Stimulated activated CD8-positive, alpha-beta memory T cell treated with anti-CD3 and anti-CD28 coated beads, Interleukin-12 subunit alpha, Interleukin-12 subunit beta, amount 100 ng/mL, for 24 hours (primary cell): ENCODE results near the gene ICA1.
"Not testable (repeated sequence)": the region's sequence is repeated elsewhere in the genome, so short reads cannot be mapped to it uniquely, and the experiment has no call there.

ENCODE experiments used
- DNase-seq: peaks from one replicate; pipeline ENCODE4 v3.0.0-alpha.2; 2020; ENCODE audit errors: extremely low read depth

The ICA1 gene

DNA sequence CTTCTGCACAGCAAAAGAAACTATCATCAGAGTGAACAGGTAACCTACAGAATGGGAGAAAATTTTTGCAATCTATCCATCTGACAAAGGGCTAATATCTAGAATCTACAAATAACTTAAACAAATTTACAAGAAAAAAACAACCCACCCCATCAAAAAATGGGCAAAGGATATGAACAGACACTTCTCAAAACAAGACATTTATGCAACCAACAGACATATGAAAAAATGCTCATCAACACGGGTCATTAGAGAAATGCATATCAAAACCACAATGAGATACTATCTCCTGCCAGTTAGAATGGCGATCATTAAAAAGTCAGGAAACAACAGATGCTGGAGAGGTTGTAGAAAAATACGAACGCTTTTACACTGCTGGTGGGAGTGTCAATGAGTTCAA lies 160.7 kb downstream of the ICA1 start:
- not testable (repeated sequence) for DNase-seq

DNA sequence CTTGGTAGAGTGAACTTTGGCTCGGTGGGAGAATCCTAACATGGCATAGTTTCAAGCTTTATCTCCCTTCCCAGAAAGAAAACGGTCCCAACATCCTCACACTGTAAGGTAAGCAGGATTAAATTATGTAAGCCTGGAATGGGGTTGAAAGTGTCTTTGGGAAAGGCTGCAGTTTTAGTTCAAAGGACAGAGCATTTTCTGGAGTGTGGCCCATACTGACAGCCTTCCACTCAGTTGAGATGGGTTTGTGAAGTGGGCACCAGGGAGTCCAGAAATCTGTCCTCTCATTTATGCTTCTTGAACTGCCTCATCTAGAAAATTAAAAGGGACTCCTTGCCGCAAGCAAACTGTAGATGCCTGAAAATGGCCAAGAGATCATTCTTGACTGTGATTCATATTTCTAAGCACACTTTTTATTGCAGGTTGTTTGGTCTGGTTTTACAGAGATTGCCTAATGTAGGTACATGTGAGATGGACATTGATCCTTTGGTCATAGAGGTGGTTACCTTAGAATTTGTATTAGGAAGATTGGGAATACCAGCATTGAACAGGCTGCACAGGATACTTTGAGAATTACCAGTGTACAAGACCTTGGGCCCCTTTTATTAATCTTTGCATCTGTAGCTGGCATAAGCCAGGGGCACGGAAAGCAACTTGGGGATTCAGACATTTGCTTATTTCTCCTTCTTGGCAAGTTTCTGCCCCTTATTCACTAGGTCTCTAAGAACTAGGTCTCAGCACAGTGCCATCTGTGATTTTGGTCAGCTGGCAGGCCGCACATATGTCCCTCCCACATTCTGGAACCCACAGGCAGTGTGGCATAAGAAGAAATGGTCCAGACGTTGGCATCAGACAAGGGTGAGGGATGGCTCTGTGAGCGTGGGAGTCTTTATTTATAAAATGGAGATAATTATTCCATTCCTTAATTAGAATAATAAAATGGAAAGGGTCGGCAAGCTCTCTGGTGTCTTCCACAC lies 167.5 kb downstream of the ICA1 start:
- DNase-seq, result no peak

DNA sequence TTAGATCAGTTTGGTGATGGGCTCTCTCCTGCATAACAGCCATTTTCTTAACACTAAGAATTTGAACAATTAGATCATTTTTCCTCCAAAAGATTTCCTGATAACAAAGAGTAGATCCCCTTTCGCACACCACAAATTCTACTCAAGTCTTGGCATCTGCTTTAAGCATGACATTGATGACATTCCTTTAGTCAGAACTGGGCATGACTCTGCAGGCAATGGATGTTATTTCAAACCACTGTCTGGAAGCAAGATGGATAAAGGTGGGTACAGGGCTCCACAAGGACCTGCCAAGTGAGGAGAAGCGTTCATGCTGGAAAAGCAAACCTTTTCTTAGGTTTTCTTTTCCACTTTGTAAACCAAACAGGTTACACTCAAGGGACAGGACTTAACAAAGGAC lies 169.8 kb downstream of the ICA1 start:
- DNase-seq, result no peak

DNA sequence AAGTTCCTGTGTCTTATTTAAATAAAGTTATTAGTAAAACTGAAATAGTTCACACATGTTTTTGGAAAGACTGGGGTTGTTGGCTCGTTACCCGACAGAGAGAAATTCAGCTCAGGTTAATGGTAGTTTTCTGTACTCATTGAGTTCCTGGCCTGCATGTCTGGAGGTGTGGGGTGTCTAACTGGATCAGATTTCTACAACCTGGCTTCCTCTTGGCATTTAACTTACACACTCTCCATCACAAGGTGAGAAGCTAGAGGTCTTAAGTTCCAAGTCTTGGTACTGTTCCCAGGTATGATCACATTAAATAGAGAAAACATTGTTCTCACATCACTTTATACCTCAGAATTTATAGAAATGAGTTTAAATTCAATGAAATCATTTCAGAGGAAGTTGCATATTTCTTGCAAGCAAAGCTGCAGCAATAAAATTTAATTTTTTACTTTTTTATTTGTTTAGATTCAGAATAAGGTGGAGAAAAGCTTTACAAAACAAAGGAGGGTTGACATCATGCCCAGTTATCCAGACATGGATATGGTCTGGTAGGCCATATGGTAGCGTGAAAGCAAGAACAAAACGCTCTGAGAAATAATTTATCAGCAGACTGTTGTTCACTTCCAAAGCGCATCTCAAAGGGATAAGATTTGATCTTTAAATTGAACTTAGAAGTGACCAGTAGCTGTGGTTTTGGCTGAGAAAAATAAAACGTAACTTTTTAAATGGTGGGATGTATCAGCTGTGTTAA lies 172.8 kb downstream of the ICA1 start:
- DNase-seq, result no peak

DNA sequence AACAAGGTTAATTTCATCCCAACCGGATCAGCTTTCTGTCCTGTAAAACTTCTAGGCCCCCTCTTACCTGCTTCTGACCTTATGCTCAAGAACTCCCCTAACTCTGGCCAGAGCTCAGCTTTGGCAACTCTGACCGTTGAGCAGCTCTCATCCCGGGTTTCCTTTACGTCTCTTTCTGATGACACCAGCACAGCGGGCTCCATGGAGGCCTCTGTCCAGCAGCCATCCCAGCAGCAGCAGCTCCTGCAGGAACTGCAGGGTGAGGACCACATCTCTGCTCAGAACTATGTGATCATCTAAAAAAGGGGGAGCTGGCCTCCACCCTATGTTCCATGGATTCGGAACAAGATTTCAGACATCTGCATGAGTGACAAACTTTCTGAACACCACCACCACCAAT lies 175.7 kb downstream of the ICA1 start:
- DNase-seq, result no peak

DNA sequence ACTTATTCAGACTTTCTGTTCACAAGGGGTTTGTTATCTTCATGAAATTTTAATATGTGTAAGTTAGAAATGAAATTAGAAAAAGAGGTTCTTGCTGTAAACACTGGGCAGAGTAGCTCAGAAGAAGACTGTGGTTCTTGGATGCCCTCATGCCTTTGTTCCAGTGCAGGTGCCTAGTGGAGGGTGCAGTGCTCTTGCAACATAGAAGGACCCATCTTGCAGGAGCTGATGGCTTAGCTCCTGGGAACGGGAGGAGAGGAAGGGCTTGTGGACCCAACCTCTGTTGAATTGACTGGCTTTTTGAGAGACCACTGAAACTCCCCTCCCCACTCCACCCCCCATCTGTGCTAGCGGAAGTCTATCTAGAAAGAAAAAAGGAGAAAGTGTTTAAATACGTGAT lies 176.5 kb downstream of the ICA1 start:
- DNase-seq, result no peak

DNA sequence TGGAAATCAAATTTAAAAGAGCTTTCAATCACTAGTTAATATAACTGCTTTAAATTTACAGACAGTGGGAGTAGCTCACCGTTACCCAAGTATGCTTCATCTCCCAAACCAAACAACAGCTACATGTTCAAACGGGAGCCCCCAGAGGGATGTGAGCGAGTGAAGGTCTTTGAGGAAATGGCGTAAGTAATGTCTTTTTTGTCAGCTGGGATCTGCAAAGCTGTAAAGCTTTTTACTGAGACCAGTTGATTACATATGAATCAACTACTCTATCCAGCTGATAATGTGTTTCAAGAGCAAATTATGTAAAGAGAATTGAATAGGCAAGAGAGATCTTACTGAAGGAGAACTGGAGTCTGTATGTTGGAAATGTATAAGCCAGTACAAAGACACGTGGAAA lies 177.1 kb downstream of the ICA1 start:
- no peak for DNase-seq

DNA sequence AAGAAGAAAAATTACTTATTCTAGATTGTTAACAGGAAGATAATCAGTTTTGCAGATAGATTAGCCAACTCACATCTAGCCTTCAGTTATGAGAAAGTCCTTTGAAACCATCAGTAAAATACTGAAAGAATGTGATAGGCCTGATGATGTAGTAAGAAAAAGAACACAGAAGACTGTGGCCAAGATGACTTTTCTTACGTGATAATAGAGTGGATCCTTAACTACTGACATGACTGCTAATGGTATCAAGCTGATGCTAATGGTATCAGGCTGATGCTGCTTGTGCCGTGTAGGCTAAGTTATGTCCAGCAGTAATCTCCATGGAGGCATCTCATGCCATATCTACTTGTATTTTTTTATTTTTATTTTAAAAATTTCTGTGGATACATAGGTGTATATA lies 179.2 kb downstream of the ICA1 start:
- DNase-seq, result no peak

DNA sequence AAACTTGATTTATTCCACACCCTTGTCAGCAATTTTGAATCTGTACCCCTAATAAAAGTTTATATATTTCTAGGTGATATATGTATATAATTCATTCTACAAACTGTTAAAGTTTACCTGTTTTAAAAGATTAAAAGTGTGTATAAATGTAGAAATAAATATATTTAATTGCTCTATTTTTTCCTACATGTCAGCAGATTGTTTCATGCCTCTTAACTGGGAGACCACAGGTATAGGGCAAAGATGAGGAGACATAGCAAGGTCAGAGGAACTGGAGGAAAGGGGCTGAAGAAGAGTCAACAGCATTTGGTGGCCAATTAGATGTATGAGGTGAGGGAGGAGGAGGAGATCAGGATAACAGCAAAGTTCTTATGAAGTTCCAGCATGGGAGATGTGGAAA lies 183.5 kb downstream of the ICA1 start:
- DNase-seq, result no peak

DNA sequence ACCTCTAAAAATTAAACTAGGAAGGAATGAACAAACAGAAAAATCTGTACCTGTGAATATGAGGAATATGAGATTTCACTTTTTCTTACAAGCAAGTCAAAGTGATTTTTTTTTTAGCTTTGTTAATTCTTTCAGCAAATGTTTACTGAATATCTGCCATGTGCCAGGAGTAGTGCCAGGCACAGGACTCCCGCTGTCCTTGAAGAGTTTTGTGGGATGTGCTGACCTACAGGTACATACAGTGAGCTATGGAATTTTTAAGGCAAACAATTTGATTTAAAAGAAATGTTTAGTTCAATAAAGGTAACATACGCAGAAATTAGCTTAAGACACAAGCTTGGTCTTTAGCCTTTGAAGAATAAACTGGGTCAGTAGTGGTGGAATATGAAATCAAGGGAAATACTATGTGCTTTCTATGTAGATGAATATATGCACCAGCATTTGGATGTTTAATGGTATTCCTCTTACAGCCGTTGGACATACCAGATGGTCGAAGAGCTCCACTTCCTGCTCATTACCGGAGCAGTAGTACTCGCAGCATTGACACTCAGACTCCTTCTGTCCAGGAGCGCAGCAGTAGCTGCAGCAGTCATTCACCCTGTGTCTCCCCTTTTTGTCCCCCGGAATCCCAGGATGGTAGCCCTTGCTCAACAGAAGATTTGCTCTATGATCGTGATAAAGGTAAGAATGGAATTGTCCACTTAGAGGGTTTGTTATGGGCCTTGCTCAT lies 191.4 kb downstream of the ICA1 start:
- DNase-seq, result no peak

DNA sequence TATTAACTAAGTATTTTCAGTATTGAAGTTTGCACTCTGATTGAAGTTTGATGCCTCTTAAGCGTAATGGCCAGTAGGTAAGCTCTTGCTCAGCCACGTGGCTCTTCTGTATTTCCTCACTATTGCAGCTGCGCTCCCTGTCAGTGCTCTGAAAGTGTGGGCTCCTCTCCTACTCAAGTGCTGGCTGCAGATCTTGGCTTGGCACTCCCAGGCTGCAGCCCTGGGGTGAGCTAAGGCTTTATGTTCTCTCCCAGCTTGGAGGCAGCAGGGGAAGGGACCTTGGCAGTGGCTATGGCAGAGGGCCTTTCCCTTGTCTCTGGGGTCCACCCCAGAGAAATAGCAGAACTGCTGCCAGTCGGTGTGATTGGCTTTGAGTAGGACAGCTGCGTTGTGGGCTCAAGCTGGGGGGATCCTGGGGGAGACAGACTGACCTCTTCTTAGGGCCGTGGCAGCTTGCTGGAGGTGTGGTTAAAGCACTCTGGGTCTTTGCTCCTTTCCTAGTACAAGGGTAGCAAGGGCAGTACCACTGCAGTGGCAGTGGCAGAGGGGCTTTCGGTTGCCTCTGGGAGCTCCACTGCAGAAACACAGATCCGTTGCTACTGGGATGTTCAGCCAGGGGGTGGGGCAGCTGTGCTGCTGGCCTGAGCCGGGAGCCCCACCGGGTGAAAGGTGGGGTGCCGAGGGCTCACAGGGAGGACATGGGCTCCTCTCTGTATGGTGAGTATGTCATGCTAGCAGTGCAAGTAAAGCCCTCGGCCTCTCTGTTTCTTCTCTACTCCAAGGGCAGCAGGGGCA lies 192.9 kb downstream of the ICA1 start:
- no peak for DNase-seq

DNA sequence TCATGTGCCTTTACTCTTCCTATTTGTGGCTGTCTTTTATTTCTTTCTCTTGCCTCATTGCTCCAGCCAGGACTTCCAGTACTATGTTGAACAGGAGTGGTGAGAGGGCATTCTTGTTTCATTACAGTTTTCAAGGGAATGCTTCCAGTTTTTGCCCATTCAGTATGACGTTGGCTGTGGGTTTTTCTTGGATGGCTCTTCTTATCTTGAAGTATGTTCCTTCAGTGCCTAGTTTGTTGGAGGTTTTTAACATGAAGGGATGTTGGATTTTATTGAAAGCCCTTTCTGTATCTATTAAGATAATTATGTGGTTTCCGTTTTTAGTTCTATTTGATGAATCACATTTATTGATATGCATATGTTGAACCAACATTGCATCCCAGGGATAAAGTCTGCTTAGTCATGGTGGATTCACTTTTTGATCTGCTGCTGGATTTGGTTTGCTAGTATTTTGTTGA lies 196.6 kb downstream of the ICA1 start:
- no peak for DNase-seq

DNA sequence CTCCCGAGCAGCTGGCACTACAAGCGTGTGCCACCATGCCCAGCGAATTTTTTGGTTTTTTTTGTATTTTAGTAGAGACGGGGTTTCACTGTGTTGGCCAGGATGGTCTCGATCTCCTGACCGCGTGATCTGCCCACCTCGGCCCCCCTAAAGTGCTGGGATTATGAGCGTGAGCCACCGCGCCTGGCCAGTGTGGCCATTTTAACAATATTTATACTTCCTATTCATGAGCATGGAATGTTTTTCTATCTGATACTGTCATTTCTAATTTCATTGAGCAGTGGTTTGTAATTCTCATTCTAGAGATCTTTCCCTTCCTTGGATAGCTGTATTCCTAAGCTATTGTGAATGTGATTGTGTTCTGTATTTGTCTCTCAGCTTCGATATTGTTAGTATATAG lies 197.1 kb downstream of the ICA1 start:
- no peak for DNase-seq

DNA sequence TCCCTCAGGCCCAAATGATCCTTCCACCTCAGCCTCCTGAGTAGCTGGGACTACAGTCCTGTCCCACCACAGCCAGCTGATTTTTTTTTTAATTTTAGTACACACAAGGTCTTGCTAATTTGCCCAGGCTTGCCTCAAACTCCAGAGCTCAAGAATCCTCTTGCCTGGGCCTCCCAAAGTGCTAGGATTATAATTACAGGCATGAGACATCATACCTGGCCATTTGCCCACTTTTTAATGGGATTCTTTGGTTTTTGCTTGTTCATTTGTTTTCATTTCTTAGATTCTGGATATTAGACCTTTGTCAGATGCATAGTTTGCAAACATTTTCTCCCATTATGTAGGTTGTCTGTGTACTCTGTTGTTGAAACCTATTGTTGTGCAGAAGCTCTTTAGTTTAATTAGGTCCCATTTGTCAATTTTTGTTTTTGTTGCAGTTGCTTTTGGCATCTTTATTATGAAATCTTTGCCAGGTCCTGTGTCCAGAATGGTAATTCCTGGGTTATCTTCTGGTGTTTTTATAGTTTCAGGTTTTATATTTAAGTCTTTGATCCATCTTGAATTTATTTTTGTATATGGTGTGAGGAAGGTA lies 198.2 kb downstream of the ICA1 start:
- no peak for DNase-seq

DNA sequence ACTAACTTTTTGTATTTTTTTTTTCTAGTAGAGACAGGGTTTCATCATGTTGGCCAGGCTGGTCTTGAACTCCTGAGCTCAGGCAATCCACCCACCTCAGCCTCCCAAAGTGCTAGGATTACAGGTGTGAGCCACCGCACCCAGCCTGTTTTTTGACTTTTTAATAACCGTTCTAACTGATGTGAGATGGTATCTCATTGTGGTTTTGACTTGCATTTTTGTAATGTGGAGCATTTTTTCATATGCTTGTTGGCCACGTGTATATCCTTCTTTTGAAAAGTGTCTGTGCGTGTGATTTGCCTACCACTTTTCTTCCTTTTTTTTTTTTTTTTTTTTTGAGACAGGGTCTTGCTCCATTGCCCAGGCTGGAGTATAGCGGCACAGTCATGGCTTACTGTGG lies 198.7 kb downstream of the ICA1 start:
- DNase-seq, result not testable (repeated sequence)
